HepG2 (cell line): ENCODE measurements around the gene NDOR1. TPM values are rescaled to one million over a fixed set of nuclear protein-coding genes. Genes with fewer than 3 reads are reported as not detected.
A peak's percentile ranks its signal among the peaks of the same experiment; 100 is the strongest.

Experiments used
- BCLAF1 ChIP-seq: fragments of 450-650 bp; IDR thresholded peaks from 2 replicates; pipeline ENCODE4 v1.6.1; 2017; ENCODE audit warnings: mild to moderate bottlenecking
- NCOR1 ChIP-seq: fragments of 200-600 bp; sonication (generic); IDR thresholded peaks from 2 replicates; pipeline ENCODE4 v1.7.0; 2017; ENCODE audit warnings: antibody characterized with exemption, low read length, borderline replicate concordance
- NR2F2 ChIP-seq: IDR thresholded peaks from 2 replicates; pipeline ENCODE4 v1.6.1; 2012; ENCODE audit warnings: low read depth, inconsistent platforms, borderline replicate concordance
- RAD21 ChIP-seq: fragments of 450-650 bp; formaldehyde crosslinking; IDR thresholded peaks from 2 replicates; pipeline ENCODE4 v1.5.0; 2020; ENCODE audit warnings: mild to moderate bottlenecking
- TCF7 ChIP-seq: sonication (generic); IDR thresholded peaks from 2 replicates; pipeline ENCODE4 v1.6.1; 2016; ENCODE audit warnings: antibody characterized with exemption, low read depth
- ZBTB2 ChIP-seq: sonication (generic); formaldehyde crosslinking; IDR thresholded peaks from 2 replicates; pipeline ENCODE4 v1.8.0; 2022; ENCODE audit warnings: low read depth, missing genetic modification reagents
- ZBTB40 ChIP-seq, 2 experiments: fragments of 450-650 bp in 1 of 2; sonication (generic) in 1 of 2; formaldehyde crosslinking in 1 of 2; IDR thresholded peaks; 2 replicates each; pipeline versions ENCODE4 v1.6.1 to v1.8.0; 2016 to 2022; ENCODE audit warnings: antibody characterized with exemption in 1 of 2, mild to moderate bottlenecking in 1 of 2, missing genetic modification reagents in 1 of 2
- ZNF354B ChIP-seq: sonication (generic); formaldehyde crosslinking; IDR thresholded peaks from 2 replicates; pipeline ENCODE4 v1.8.0; 2022; ENCODE audit warnings: mild to moderate bottlenecking, missing genetic modification reagents
- ZNF703 ChIP-seq: sonication (generic); formaldehyde crosslinking; IDR thresholded peaks from 2 replicates; pipeline ENCODE4 v1.5.1; 2020; ENCODE audit warnings: missing genetic modification reagents, mild to moderate bottlenecking, moderate library complexity, borderline replicate concordance
- ZNF790 ChIP-seq: sonication (generic); formaldehyde crosslinking; IDR thresholded peaks from 2 replicates; pipeline ENCODE4 v1.8.0; 2022; ENCODE audit warnings: missing genetic modification reagents, mild to moderate bottlenecking, borderline replicate concordance
- polyA plus RNA-seq, 8 experiments: library from polyadenylated mRNA; depleted of rRNA in 3 of 8; stranded (reverse) in 7 of 8; unstranded in 1 of 8; fragments of >200 nt; fragmentation: Illumina TruSeq in 4 of 8; extraction: Trizol in 4 of 8; gene quantifications; 2 replicates each; pipeline versions ENCODE4 v1.2.1 to v1.2.3, GENCODE V29; 2011 to 2016; ENCODE audit warnings: low read depth in 4 of 8, missing spikeins in 1 of 8, mixed read lengths in 1 of 8; ENCODE audit not compliant: insufficient read depth in 1 of 8
- total RNA-seq, 5 experiments: library from RNA; depleted of rRNA; stranded (reverse); fragments of >200 nt; fragmentation: Illumina TruSeq; extraction: Trizol; gene quantifications; 2 replicates each; pipeline ENCODE4 v1.2.3, GENCODE V29; 2016; ENCODE audit warnings: low read depth in 1 of 5
- TF ChIP-seq, protein P1 (sequence below): sonication (generic); formaldehyde crosslinking; IDR thresholded peaks from 2 replicates; pipeline ENCODE4 v1.4.0; 2020; ENCODE audit warnings: missing genetic modification reagents; ENCODE audit errors: not compliant biosample characterization
- TF ChIP-seq, protein P2 (sequence below): IDR thresholded peaks from 2 replicates; pipeline ENCODE4 v1.6.1; 2016; ENCODE audit warnings: missing compliant biosample characterization, missing genetic modification reagents, borderline replicate concordance

NDOR1 gene
- total and polyA plus RNA-seq, 2 of the 13 experiments (the other 11 are each of a cell fraction or from before 2014, with no cell fraction given): 3.6 to 8.7 TPM

- peak; percentile 21; the same call in 1 of the 2 replicates for TF ChIP-seq NCOR1
- no peak for TF ChIP-seq ZBTB2 (CRISPR knock-in tag)
- TF ChIP-seq, protein P1, sequence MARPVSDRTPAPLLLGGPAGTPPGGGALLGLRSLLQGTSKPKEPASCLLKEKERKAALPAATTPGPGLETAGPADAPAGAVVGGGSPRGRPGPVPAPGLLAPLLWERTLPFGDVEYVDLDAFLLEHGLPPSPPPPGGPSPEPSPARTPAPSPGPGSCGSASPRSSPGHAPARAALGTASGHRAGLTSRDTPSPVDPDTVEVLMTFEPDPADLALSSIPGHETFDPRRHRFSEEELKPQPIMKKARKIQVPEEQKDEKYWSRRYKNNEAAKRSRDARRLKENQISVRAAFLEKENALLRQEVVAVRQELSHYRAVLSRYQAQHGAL (CRISPR knock-in tag): no peak
- no peak; the same call in 1 of the 2 replicates for TF ChIP-seq ZNF354B (CRISPR knock-in tag)
- no peak for TF ChIP-seq NR2F2
- TF ChIP-seq ZNF703 (CRISPR knock-in tag): 0 out of 2 replicates have a peak, but pooled peaks have one; percentile 6
- TF ChIP-seq RAD21: peak; percentile 49; the same call in 1 of the 2 replicates
- TF ChIP-seq BCLAF1: no peak
- no peak for TF ChIP-seq ZNF790 (CRISPR knock-in tag)
- TF ChIP-seq TCF7: no peak
- no peak for TF ChIP-seq ZBTB40 (IDR thresholded peaks at IDR 0.05)
- peak; percentile 25; the same call in 1 of the 2 replicates for TF ChIP-seq ZBTB40 (CRISPR knock-in tag; IDR thresholded peaks at IDR 0.05)
- TF ChIP-seq, protein P2, sequence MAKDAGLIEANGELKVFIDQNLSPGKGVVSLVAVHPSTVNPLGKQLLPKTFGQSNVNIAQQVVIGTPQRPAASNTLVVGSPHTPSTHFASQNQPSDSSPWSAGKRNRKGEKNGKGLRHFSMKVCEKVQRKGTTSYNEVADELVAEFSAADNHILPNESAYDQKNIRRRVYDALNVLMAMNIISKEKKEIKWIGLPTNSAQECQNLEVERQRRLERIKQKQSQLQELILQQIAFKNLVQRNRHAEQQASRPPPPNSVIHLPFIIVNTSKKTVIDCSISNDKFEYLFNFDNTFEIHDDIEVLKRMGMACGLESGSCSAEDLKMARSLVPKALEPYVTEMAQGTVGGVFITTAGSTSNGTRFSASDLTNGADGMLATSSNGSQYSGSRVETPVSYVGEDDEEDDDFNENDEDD (CRISPR knock-in tag): no peak
Observed at GRCh38 chr9:137201205-137201868, 4.2 kb upstream of the NDOR1 start (continued).
